Brain microvascular endothelial cell (primary cell): ENCODE data around the gene FAF1.
"Not testable (repeated sequence)": the region's sequence is repeated elsewhere in the genome, so short reads cannot be mapped to it uniquely, and the experiment has no call there.

Source experiments
- DNase-seq: peaks from one replicate; pipeline ENCODE4 v3.0.0-alpha.2; 2020
- H3K27ac ChIP-seq: fragments of 250-450 bp; sonication (Bioruptor Pico); 2 replicates; pipeline ENCODE4 v1.5.1; 2020; ENCODE audit warnings: mild to moderate bottlenecking, moderate library complexity
- H3K27me3 ChIP-seq: fragments of 250-450 bp; sonication (Bioruptor Pico); replicated peaks from 2 replicates; pipeline ENCODE4 v1.5.1; 2020; ENCODE audit warnings: mild to moderate bottlenecking
- H3K36me3 ChIP-seq: fragments of 250-450 bp; sonication (Bioruptor Pico); replicated peaks from 2 replicates; pipeline ENCODE4 v1.5.1; 2020; ENCODE audit warnings: mild to moderate bottlenecking
- H3K4me3 ChIP-seq: 2 replicates; pipeline ENCODE4 v1.5.1; 2011; ENCODE audit warnings: low read depth, mild to moderate bottlenecking, control low read depth, low read length, moderate library complexity
- CTCF ChIP-seq: IDR thresholded peaks from 2 replicates; pipeline ENCODE4 v1.5.1; 2011; ENCODE audit warnings: low read depth, mild to moderate bottlenecking, moderate library complexity, low read length, control low read depth, inconsistent platforms; ENCODE audit errors: missing control alignments
- in situ Hi-C: cut with HindIII; loops from 2 replicates; pipeline ENCODE4 v1.10.0; 2017; ENCODE audit warnings: low sequenced_read_pairs, low pct_ligation_motif_present

The FAF1 gene

GRCh38 chr1:50901872-50902271 is 58.2 kb downstream of the FAF1 start:
- no peak for DNase-seq
- no peaks in the 10 kb centered on the region for H3K36me3 ChIP-seq
- no peaks in the 10 kb centered on the region for H3K27me3 ChIP-seq
- no peak overlapping the region for H3K27ac ChIP-seq
- in situ Hi-C loops: no loop called here
- TF ChIP-seq CTCF: no peak
- no peak overlapping the region for H3K4me3 ChIP-seq

- no peak overlapping the region for H3K4me3 ChIP-seq
- no peak overlapping the region for H3K27ac ChIP-seq
- in situ Hi-C loops: no loop called here
- TF ChIP-seq CTCF: no peak
- no peak for DNase-seq
- H3K36me3 ChIP-seq: no peaks in the 10 kb centered on the region
- no peaks in the 10 kb centered on the region for H3K27me3 ChIP-seq
Observed at GRCh38 chr1:50898773-50899172, 61.3 kb downstream of the FAF1 start.

- in situ Hi-C loops: no loop called here
- Histone ChIP-seq H3K27ac (no peak overlapping the region), H3K36me3 (no peaks in the 10 kb centered on the region), H3K27me3 (no peaks in the 10 kb centered on the region), H3K4me3 (no peak overlapping the region)
- DNase-seq: no peak
- no peak for TF ChIP-seq CTCF
Observed at GRCh38 chr1:50894340-50894739, 65.7 kb downstream of the FAF1 start.

- DNase-seq: no peak
- no peaks in the 10 kb centered on the region for H3K36me3 ChIP-seq
- in situ Hi-C loops: no loop called here
- no peak for TF ChIP-seq CTCF
- no peaks in the 10 kb centered on the region for H3K27me3 ChIP-seq
- no peak overlapping the region for H3K27ac ChIP-seq
- H3K4me3 ChIP-seq: no peak overlapping the region
Observed at GRCh38 chr1:50893466-50893865, 66.6 kb downstream of the FAF1 start.

GRCh38 chr1:50887555-50887954 is 72.5 kb downstream of the FAF1 start:
- H3K4me3 ChIP-seq, DNase-seq, H3K27me3 ChIP-seq, H3K36me3 ChIP-seq, in situ Hi-C loops, H3K27ac ChIP-seq: not testable (repeated sequence)

- no peaks in the 10 kb centered on the region for H3K36me3 ChIP-seq
- H3K27me3 ChIP-seq: no peaks in the 10 kb centered on the region
- DNase-seq: no peak
- in situ Hi-C loops: no loop called here
- H3K27ac ChIP-seq: no peak overlapping the region
- TF ChIP-seq CTCF: no peak
- no peak overlapping the region for H3K4me3 ChIP-seq
Observed at GRCh38 chr1:50880373-50880772, 79.7 kb downstream of the FAF1 start.
